Measurements from ENCODE around the gene MAP3K20. TPM values are rescaled to one million over a fixed set of nuclear protein-coding genes. Genes with fewer than 3 reads are reported as not detected.

The MAP3K20 gene
- total RNA-seq, 2 donors from 2014 or later = 10.1 to 11.9 TPM

DNA sequence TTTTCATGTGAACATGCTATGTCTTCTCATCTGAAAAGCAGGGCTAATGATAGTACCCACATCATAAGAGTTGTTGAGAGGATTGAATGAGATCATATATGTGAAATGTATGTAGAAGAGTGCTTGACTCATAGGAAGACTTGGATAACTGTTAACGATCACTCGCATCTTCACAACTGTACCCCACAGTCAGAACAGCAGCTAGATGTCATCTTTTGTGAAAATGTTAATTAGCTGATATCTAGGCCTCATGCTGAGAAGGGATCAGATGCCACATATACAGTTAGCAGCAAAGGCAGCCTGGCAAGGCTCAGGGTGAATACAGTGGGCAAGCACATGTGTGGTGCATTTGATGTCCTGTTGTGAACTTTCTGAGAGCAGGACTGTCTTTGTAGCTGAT is 24.2 kb downstream of the MAP3K20 start:
- DNase-seq = no peak
- Mint-ChIP-seq H3K27me3 (ENCODE audit: low read depth) (peaks cover 8% of the 10 kb centered on the region), H3K4me3 (no peak overlapping the region), H3K4me1 (ENCODE audit: low read depth) (peaks cover 32% of the 10 kb centered on the region), H3K9me3 (no peaks in the 10 kb centered on the region), H3K36me3 (ENCODE audit: insufficient read depth in 2 of 2) (peaks cover 0 to 1% of the 10 kb centered on the region in 2 donors), H3K27ac (no peak overlapping the region)
- peak; percentile 78 to 81 for ATAC-seq (replicated peaks in 1 of 2)

DNA sequence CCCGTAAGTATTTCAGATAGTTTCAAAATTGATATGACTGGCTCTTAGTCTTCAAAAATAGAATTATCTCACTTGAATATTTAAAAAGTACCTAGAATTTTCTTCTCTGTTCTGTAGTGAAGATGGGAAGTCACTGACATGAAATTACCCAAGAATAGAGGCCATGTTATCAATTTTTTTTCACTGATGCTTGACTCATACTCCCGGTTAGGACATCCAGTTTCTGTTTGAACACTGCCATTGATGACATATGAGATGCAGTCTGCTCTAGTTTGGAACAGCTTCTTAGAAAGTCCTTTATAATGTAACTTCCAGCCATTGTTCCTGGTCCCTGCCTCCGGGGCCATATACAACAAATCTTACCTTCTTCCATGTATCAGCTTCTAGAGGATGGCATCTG is 26.0 kb downstream of the MAP3K20 start:
- Mint-ChIP-seq H3K27ac (peak overlapping the region; percentile 34), H3K9me3 (no peaks in the 10 kb centered on the region), H3K27me3 (ENCODE audit: low read depth) (no peaks in the 10 kb centered on the region), H3K4me3 (peak overlapping the region in 1 of 2 donors; percentile 39), H3K4me1 (ENCODE audit: low read depth) (peaks cover 37% of the 10 kb centered on the region), H3K36me3 (ENCODE audit: insufficient read depth in 2 of 2) (no peaks in the 10 kb centered on the region)
- DNase-seq (no peak), ATAC-seq (replicated peaks in 1 of 2) (peak; percentile 77 to 81)

DNA sequence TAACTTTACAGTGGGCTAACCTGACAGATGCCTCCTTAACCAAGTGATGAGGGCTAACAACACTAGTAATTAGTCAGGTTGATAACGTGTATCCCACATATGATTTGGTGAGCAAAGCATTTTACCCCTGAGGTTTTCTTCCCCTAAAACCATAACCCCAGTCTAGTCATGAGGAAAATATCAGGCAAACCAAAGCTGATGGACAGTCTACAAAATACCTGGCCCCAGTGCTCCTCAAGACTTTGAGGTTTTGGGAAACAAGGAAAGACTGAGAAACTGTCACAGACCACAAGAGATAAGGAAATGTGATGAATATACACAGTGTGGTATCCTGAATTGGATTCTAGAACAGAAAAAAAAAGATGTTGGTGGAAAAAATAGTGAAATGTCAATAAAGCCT is 28.5 kb downstream of the MAP3K20 start:
- no peaks in the 10 kb centered on the region for H3K27me3 Mint-ChIP-seq (ENCODE audit: low read depth)
- peaks cover 36% of the 10 kb centered on the region for H3K4me1 Mint-ChIP-seq (ENCODE audit: low read depth)
- no peaks in the 10 kb centered on the region for H3K36me3 Mint-ChIP-seq (ENCODE audit: insufficient read depth in 2 of 2)
- no peak overlapping the region for H3K27ac Mint-ChIP-seq
- no peak for ATAC-seq (replicated peaks in 1 of 2)
- no peak for DNase-seq
- no peak overlapping the region for H3K4me3 Mint-ChIP-seq
- H3K9me3 Mint-ChIP-seq = no peaks in the 10 kb centered on the region

DNA sequence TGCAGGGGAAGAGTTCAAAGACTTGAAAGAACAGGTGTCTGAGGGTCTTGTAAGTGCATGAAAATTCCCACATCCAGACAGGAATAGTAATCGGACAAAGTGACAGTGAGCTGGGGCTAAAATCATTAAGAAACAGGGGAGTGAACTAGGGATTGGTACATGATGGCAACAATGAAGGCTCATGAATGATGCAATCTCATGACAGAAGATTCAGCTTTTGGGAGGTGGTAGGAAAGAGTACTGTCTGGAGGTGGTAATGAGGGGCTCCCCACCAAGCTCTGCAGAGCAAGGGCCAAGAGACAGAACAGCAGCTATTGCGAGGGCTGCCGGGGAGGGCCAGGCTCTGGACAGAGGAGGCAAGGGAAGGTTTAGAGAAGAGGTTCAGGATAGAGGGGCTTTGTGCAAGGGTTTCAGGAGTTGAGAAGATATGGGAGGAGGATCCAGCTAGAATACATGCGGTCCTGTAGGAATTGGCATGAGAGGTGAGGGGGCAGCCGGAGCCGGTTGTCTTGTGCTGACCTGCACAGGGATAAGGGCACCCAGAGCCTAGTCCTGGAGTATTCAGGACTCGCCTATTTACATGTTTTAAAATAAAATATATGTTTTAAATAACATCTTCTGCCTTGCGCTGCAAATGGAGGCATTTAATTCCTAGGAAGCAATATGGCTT is 31.4 kb downstream of the MAP3K20 start:
- Mint-ChIP-seq H3K27ac (no peak overlapping the region), H3K4me1 (ENCODE audit: low read depth) (peaks cover 10% of the 10 kb centered on the region), H3K36me3 (ENCODE audit: insufficient read depth in 2 of 2) (no peaks in the 10 kb centered on the region), H3K9me3 (peaks cover 0 to 2% of the 10 kb centered on the region in 2 donors), H3K4me3 (no peak overlapping the region), H3K27me3 (ENCODE audit: low read depth) (peaks cover 2% of the 10 kb centered on the region)
- DNase-seq (no peak), ATAC-seq (replicated peaks in 1 of 2) (peak in 1 of 2 donors; percentile 15)

DNA sequence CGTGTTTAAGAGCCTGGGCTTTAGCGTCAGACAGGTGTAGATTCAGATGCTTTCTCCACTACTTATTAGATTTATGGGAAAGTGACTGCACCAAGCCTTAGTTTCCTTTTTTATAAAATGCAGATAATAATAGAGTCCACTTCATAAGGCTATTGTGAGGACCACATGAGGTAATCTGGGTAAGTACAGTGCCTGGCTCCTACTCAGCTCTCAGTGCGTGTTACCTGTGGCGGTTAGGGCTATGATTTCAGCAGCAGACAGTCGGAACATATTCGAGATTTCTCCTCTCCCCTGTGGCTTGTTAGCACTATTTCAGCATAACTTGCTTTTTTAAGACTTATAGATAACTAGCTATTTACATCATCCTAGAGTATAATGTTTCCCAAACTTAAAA is 32.0 kb downstream of the MAP3K20 start:
- ATAC-seq (replicated peaks in 1 of 2) (no peak), DNase-seq (no peak)
- H3K27me3 Mint-ChIP-seq (ENCODE audit: low read depth) = peaks cover 7% of the 10 kb centered on the region
- H3K4me1 Mint-ChIP-seq (ENCODE audit: low read depth) = peaks cover 5% of the 10 kb centered on the region
- peaks cover 0 to 2% of the 10 kb centered on the region in 2 donors for H3K9me3 Mint-ChIP-seq
- H3K36me3 Mint-ChIP-seq (ENCODE audit: insufficient read depth in 2 of 2) = no peaks in the 10 kb centered on the region
- no peak overlapping the region for H3K27ac Mint-ChIP-seq
- H3K4me3 Mint-ChIP-seq = no peak overlapping the region

DNA sequence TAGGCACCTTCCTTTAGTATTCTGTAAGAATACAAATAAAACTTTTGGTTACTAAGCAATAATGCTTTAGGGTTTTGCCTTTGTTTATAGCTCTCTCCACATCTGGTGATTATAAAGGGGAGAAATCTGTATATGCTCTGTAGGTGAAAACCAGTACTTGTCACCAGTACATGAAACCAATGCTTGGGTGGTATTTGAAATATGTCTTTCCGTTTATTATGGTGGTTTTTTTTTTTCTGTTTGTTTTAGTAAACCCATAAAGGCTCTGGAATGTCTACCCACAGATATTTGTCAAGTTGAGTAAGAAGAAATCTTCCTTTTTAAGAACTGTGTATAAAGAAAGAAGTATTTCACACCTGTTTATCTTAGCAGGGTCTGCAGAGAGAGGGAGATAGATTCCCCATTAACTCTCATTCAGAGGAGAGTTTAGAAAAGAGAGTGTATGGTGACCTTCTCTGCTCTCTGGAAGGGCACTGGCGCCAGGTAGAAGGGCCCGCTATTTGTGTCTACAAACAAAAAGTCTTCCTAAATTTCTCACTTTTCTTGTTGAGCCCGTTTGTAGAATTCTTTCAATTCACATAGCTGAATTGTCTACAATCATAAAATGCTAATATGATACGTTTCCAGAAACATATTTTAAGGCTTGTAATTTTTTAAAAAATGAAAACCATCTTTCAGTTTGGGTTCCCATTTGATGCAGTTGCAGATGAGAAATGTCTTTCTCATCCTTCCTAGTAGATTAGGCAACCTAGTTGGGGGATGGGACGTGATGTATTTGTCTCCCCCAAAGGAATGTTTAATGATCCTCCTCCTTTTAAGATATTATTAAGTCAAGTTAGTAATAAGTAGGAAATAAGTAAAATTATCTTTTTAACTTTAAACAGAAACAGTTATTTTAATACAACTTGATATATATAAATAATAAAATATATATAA is 33.9 kb downstream of the MAP3K20 start:
- DNase-seq (no peak), ATAC-seq (replicated peaks in 1 of 2) (no peak)
- H3K4me3 Mint-ChIP-seq = no peak overlapping the region
- H3K27me3 Mint-ChIP-seq (ENCODE audit: low read depth) = peaks cover 17% of the 10 kb centered on the region
- peaks cover 3 to 5% of the 10 kb centered on the region in 2 donors for H3K9me3 Mint-ChIP-seq
- no peak overlapping the region for H3K27ac Mint-ChIP-seq
- H3K36me3 Mint-ChIP-seq (ENCODE audit: insufficient read depth in 2 of 2) = peaks cover 0 to 2% of the 10 kb centered on the region in 2 donors
- H3K4me1 Mint-ChIP-seq (ENCODE audit: low read depth) = peaks cover 5% of the 10 kb centered on the region

DNA sequence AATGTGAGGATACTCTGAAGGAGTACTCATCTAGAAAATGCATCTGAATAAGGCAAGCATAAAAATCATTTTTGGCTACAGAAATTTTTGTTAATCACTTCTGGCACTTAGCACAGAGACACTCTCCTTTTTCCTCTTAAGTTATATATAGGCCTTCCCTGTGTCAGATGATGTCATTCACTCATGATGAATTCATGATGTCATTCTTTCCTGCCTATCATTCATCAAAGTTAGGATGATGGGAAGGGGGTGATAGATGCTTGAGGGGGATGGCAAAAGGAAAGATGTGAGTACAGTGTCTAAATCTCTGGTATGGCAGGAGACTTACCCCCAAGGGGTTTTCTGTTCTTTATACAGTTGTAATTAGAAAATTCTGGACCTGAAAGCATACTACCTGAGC is 42.0 kb downstream of the MAP3K20 start:
- Mint-ChIP-seq H3K4me1 (ENCODE audit: low read depth) (peaks cover 9% of the 10 kb centered on the region), H3K27me3 (ENCODE audit: low read depth) (peaks cover 22% of the 10 kb centered on the region), H3K36me3 (ENCODE audit: insufficient read depth in 2 of 2) (peaks cover 1 to 7% of the 10 kb centered on the region in 2 donors), H3K9me3 (peaks cover 3 to 7% of the 10 kb centered on the region in 2 donors), H3K4me3 (no peak overlapping the region), H3K27ac (no peak overlapping the region)
- no peak for ATAC-seq (replicated peaks in 1 of 2)
- no peak for DNase-seq

DNA sequence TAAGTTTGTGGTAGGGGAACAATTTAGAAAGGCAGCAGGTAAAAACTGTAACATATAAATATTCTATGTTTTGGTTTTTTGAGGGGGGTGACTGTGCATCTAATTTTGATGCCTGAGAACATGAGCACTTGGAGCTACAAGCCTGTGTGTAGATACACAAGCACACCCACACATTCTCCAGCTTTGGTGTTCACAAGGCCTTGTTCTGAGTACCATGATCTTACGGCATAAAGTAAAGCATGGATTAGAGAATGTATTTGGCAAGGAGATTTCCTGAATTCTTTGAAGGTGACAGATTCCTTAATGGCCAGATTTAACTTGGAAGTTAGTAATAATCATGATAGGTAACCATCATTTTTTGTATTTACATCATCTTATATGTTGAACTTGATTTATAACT is 42.7 kb downstream of the MAP3K20 start:
- H3K36me3 Mint-ChIP-seq (ENCODE audit: insufficient read depth in 2 of 2) = peaks cover 1 to 7% of the 10 kb centered on the region in 2 donors
- DNase-seq (no peak), ATAC-seq (replicated peaks in 1 of 2) (no peak)
- H3K27me3 Mint-ChIP-seq (ENCODE audit: low read depth) = peaks cover 18% of the 10 kb centered on the region
- peaks cover 9% of the 10 kb centered on the region for H3K4me1 Mint-ChIP-seq (ENCODE audit: low read depth)
- H3K9me3 Mint-ChIP-seq = peaks cover 0 to 5% of the 10 kb centered on the region in 2 donors
- H3K4me3 Mint-ChIP-seq = no peak overlapping the region
- H3K27ac Mint-ChIP-seq = no peak overlapping the region

DNA sequence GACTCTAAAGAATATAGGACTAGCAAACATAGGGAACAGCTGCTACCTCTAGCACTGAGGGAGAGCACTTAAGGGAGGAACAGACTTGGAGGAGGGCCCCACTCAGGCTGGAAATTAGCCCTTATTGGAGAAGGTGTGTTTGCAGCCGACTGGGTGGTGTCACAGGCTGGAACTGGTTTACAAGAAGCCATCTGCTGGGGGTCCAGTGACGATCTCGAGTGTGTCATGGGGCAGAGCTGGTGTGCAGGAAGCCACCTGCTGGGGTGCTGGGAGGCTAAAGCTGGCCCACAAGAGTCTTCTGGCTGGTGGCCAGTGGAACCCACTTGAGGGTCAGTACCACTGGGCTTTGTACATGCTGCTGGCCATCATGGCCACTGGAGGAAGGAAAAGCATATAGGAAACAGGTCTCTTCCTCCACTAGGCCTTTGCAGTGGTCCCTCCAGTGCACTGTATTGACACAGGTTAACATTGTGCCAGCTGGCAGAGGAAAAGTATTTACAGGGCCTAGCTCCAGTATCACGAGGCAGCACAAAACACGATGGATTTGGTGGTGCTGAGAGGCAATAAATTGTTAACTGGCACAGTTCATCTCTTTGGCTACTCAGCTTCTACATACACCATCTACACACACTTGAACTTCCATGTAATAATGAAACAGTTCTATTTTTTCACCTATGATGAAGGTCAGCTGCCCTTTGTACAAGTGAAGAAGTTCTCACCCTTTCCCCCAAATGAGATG is 43.6 kb downstream of the MAP3K20 start:
- Mint-ChIP-seq H3K27ac (no peak overlapping the region), H3K36me3 (ENCODE audit: insufficient read depth in 2 of 2) (peaks cover 1 to 5% of the 10 kb centered on the region in 2 donors)

DNA sequence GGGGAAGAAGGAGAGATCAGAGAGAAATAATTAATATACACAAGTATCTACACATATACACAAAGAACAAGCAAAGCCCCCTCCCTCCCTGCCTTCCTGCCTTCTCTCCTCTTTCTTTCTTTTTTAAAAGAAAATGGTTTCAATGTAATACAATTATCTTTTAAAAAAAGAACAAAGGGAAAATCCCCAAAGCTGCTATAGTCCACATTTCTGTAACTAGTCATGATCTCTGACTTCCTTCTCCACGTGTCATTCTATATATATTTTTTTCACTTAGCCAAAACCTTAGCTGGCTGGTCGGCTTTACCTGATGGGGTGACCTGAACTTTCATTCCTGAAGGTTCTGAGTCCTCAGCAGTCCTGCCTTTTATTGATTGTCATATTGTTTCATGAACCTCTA is 44.3 kb downstream of the MAP3K20 start:
- no peak overlapping the region for H3K4me3 Mint-ChIP-seq
- no peak overlapping the region for H3K27ac Mint-ChIP-seq
- ATAC-seq (replicated peaks in 1 of 2) (no peak), DNase-seq (no peak)
- H3K4me1 Mint-ChIP-seq (ENCODE audit: low read depth) = peaks cover 9% of the 10 kb centered on the region
- H3K9me3 Mint-ChIP-seq = peaks cover 0 to 4% of the 10 kb centered on the region in 2 donors
- peaks cover 16% of the 10 kb centered on the region for H3K27me3 Mint-ChIP-seq (ENCODE audit: low read depth)
- peaks cover under 1 to 1% of the 10 kb centered on the region in 2 donors for H3K36me3 Mint-ChIP-seq (ENCODE audit: insufficient read depth in 2 of 2)

More for the DNA sequence above, 43.6 kb downstream of the MAP3K20 start:
- Mint-ChIP-seq H3K4me1 (ENCODE audit: low read depth) (peaks cover 9% of the 10 kb centered on the region), H3K9me3 (peaks cover 0 to 5% of the 10 kb centered on the region in 2 donors), H3K4me3 (no peak overlapping the region), H3K27me3 (ENCODE audit: low read depth) (peaks cover 18% of the 10 kb centered on the region)
- ATAC-seq (replicated peaks in 1 of 2) (no peak), DNase-seq (no peak)

DNA sequence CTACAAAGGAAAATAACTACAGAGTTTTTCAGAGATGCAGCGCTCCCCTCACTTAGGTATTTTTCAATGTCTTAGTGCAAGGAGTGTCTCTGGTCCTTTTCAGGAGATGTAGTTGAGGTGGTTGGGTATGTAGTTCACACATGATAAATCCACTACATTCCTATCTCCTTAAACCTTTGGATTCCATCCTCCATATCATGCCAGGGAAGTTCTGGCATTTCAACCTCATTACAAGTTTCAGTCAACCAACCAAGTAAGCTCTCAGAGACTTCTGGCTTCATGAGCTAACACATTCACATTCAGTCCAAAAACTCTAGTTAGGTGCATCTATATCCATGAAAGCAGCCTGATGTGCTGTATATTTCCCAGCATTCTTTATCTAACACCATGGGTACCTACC is 47.3 kb downstream of the MAP3K20 start:
- Mint-ChIP-seq H3K27me3 (ENCODE audit: low read depth) (peaks cover 8% of the 10 kb centered on the region), H3K27ac (no peak overlapping the region), H3K4me3 (no peak overlapping the region), H3K36me3 (ENCODE audit: insufficient read depth in 2 of 2) (peaks cover 0 to 1% of the 10 kb centered on the region in 2 donors), H3K9me3 (no peaks in the 10 kb centered on the region), H3K4me1 (ENCODE audit: low read depth) (peaks cover 9% of the 10 kb centered on the region)
- no peak for DNase-seq
- ATAC-seq (replicated peaks in 1 of 2) = no peak

DNA sequence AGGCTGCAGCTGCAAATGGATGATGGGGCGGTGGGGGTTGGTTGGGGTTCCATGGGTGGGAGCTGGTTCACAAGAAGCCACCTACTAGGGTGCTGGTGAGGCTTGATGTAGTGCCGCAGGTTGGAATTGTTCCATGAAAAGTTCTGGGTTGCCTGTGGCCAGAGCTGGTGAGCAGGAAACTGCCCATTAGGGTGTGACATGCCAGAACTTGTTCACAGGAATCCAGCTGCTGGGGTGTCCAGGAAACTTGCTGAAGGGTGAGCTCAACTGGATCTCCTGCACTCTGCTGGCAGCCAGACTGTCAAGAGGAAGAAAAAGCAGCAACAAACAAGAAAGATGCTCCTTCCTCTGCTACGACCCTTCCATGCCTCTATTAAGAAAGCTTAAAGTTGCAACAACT is 48.8 kb downstream of the MAP3K20 start:
- Mint-ChIP-seq H3K4me3 (no peak overlapping the region), H3K27ac (no peak overlapping the region), H3K9me3 (no peaks in the 10 kb centered on the region), H3K27me3 (ENCODE audit: low read depth) (peaks cover 12% of the 10 kb centered on the region), H3K4me1 (ENCODE audit: low read depth) (peaks cover 5% of the 10 kb centered on the region), H3K36me3 (ENCODE audit: insufficient read depth in 2 of 2) (peaks cover 0 to 1% of the 10 kb centered on the region in 2 donors)
- DNase-seq = no peak
- no peak for ATAC-seq (replicated peaks in 1 of 2)

DNA sequence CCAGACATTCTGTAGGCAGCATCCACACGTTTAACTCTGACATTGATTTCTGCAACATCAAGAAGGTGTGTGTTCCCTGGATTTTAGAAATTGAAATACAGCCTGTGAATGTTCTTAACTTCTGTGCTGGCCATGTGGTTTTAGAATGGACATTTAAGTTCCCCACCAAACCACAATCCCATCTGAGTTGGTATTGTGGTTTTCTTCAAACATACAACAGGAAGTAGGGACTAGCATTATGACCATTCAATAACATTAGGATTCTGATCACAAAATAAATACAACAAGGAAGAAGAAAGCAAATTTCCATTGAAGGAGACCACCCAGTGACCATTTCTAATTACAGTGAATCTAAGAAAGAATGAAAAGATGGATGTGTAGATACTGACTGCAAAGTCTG is 51.2 kb downstream of the MAP3K20 start:
- Mint-ChIP-seq H3K9me3 (no peaks in the 10 kb centered on the region), H3K27ac (no peak overlapping the region), H3K36me3 (ENCODE audit: insufficient read depth in 2 of 2) (no peaks in the 10 kb centered on the region), H3K27me3 (ENCODE audit: low read depth) (peaks cover 35% of the 10 kb centered on the region), H3K4me3 (no peak overlapping the region), H3K4me1 (ENCODE audit: low read depth) (peaks cover 16% of the 10 kb centered on the region)
- no peak for ATAC-seq (replicated peaks in 1 of 2)
- no peak for DNase-seq

All from activated T-cell treated with anti-CD3 and anti-CD28 coated beads, Interleukin-2, amount 50 U/mL, for 72 hours (primary cell).